Esophagus muscularis mucosa (tissue), 3 donors: Measurements from ENCODE around the gene MARK3.
A peak's percentile ranks its signal among the peaks of the same experiment; 100 is the strongest.

ENCODE experiments used
- CTCF ChIP-seq, 3 experiments: fragments of 200-600 bp in 2 of 3; fragments of 450-650 bp in 1 of 3; sonication (generic) in 2 of 3; IDR thresholded peaks; one replicate each; pipeline ENCODE4 v1.5.1; 2017 to 2019; ENCODE audit warnings: antibody characterized with exemption in 3 of 3, mild to moderate bottlenecking in 2 of 3, moderate library complexity in 1 of 3
- POLR2A ChIP-seq: fragments of 450-650 bp; IDR thresholded peaks from one replicate; pipeline ENCODE4 v1.6.1; 2017; ENCODE audit warnings: antibody characterized with exemption, moderate library complexity, mild to moderate bottlenecking, low read depth

DNA sequence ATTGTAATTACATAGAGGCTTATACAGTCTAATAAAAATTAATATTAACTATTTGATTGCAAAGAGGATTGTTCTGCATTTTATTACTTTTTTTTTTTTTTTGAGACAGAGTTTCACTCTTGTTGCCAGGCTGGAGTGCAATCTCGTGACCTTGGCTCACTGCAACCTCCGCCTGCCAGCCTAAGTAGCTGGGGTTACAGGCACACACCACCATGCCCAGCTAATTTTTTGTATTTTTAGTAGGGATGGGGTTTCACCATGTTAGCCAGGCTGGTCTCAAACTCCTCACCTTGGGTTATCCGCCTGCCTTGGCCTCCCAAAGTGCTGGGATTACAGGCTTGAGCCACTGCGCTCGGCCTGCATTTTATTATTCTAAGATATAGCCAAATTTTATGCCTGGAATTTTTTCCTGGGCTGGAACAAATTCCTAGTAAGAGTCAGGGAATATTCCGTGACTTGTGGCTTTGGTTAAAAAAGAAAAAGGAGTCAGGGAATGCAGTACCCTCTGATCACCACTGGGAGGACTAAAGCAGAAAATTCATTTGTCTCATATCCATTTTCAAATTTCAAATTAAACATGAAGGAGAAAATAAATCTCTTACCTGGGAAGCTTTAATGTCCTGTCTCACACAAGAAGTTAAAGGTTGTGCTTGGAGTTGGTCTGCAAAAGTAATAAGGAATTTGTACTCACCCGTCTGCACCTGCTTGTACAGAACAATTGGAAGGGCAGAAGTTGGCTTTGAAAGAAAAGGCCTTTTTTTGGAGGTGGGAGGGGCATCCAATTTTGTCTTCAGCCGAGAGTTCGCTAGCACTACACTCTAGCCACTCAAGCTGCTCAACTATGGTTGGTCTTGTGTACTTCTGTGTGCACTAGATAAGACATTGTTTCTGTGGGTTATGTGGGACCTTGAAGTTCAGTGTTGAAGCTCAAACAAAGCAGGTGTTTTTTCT is 8.7 kb downstream of the MARK3 start:
- peak; percentile 81 to 91 (median 81) for TF ChIP-seq CTCF (IDR thresholded peaks at IDR 0.05)
- TF ChIP-seq POLR2A = no peak
